ENCODE results near the gene ZNF83. TPM values are rescaled to one million over a fixed set of nuclear protein-coding genes. Genes with fewer than 3 reads are reported as not detected.

The ZNF83 gene
- total and polyA plus RNA-seq, 2 donors (not counting 1 experiment from before 2014, with no cell fraction given) = 92.3 to 95.8 TPM

DNA sequence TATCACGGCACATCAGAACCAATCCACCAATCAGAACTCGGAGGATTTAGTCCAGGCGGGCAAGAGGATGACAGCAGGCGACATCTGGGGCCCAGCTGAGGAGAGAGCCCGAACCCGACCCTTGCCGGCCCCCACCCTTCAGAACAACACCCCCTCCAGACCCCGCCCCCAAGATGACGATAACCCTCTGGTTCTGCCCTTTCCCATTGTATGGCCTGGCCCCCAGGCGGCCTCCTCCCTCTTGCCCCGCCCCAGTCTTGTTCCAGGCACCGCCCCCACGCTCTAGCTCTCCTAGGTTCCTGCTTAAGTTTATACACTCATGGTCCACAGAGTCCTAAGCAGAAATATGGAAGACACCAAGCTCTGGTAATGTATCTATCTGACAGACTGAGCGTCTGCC lies 2.8 kb upstream of the ZNF83 start:
- POLR2A ChIA-PET = no interaction called here
- ATAC-seq (ENCODE audit: low read depth) = no peak
- H3K4me3 Mint-ChIP-seq = no peak overlapping the region

DNA sequence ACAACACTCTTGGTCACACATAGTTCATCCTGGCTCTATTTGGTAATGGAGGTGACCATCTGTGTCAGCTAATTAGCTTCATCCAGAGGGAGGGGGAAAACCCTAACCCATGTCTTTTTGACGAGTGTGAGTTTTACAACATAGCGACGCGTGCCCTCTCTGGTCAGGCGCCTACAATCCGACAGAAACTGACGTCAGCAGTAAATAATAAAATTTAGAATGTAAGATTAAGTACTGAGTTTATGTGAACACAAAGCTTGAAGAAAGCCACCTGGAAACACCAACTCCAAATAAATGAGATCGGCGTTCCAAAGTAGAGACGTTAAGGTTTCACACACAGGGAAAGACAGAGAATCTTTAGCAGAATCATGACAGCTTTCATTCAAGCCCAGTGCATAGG lies 1.8 kb upstream of the ZNF83 start:
- Histone ChIP-seq H3K79me2 (ENCODE audit: control insufficient read depth, insufficient read depth, low read length) (peaks cover 31% of the 10 kb centered on the region), H3K36me3 (replicated peaks in 1 of 2; ENCODE audit: control extremely low read depth in 1 of 2, control insufficient read depth in 1 of 2, extremely low read depth in 1 of 2, insufficient read depth in 2 of 2, low read length in 1 of 2) (no peaks in the 10 kb centered on the region), H3K4me1 (ENCODE audit: control insufficient read depth in 2 of 2, insufficient read depth in 2 of 2, low read length in 2 of 2) (peaks cover 9 to 18% of the 10 kb centered on the region in 2 donors), H3K4me3 (ENCODE audit: control extremely low read depth in 1 of 5, extremely low read depth in 1 of 5, insufficient read depth in 1 of 5, low read depth in 2 of 5, low read length in 4 of 5) (no peak overlapping the region), H2AFZ (ENCODE audit: insufficient read depth, low read depth, low read length, poor library complexity, severe bottlenecking) (no peak overlapping the region), H4K20me1 (ENCODE audit: control insufficient read depth, insufficient read depth, low read length, poor library complexity, severe bottlenecking) (no peaks in the 10 kb centered on the region), H3K27me3 (replicated peaks in 1 of 4; ENCODE audit: control extremely low read depth in 1 of 4, control insufficient read depth in 3 of 4, insufficient read depth in 4 of 4, low read length in 3 of 4) (no peaks in the 10 kb centered on the region), H3K9me3 (ENCODE audit: control extremely low read depth in 1 of 3, control insufficient read depth in 2 of 3, insufficient read depth in 1 of 3, low read length in 2 of 3) (peaks cover 0 to 29% (median 0%) of the 10 kb centered on the region in 3 donors), H3K4me2 (replicated peaks; ENCODE audit: low read depth, low read length, poor library complexity, severe bottlenecking) (no peak overlapping the region), H3K9ac (ENCODE audit: low read length) (no peak overlapping the region), H3K27ac (ENCODE audit: low read length in 2 of 2) (no peak overlapping the region)
- Mint-ChIP-seq H3K4me1 (peaks cover 17% of the 10 kb centered on the region), H3K27me3 (no peaks in the 10 kb centered on the region), H3K27ac (no peak overlapping the region), H3K9me3 (ENCODE audit: insufficient read depth) (peaks cover 5% of the 10 kb centered on the region), H3K4me3 (no peak overlapping the region)
- DNase-seq (no peak), ATAC-seq (ENCODE audit: low read depth) (no peak)
- 100% methylated on average over 3 of the region's 10 CpGs for WGBS (ENCODE audit: insufficient coverage)
- no peak for TF ChIP-seq EZH2 (IDR thresholded peaks at IDR 0.05; ENCODE audit: borderline replicate concordance, insufficient read depth, low read depth, low read length, poor library complexity, severe bottlenecking)
- TF ChIP-seq, protein P1, sequence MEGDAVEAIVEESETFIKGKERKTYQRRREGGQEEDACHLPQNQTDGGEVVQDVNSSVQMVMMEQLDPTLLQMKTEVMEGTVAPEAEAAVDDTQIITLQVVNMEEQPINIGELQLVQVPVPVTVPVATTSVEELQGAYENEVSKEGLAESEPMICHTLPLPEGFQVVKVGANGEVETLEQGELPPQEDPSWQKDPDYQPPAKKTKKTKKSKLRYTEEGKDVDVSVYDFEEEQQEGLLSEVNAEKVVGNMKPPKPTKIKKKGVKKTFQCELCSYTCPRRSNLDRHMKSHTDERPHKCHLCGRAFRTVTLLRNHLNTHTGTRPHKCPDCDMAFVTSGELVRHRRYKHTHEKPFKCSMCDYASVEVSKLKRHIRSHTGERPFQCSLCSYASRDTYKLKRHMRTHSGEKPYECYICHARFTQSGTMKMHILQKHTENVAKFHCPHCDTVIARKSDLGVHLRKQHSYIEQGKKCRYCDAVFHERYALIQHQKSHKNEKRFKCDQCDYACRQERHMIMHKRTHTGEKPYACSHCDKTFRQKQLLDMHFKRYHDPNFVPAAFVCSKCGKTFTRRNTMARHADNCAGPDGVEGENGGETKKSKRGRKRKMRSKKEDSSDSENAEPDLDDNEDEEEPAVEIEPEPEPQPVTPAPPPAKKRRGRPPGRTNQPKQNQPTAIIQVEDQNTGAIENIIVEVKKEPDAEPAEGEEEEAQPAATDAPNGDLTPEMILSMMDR (IDR thresholded peaks at IDR 0.05) = no peak
- intact Hi-C loops (cut with micrococcal nuclease) = loop anchor here (2.0 to 5.0 kb wide), 4 partner anchors 51 to 735 kb away; partner anchors contain the start of genes ZNF480 and ZNF649
- ChIA-PET CTCF (no interaction called here), POLR2A (no interaction called here)

More for the DNA sequence above, 2.8 kb upstream of the ZNF83 start:
- CTCF ChIA-PET = no interaction called here
- Histone ChIP-seq H4K20me1 (ENCODE audit: control insufficient read depth, insufficient read depth, low read length, poor library complexity, severe bottlenecking) (no peaks in the 10 kb centered on the region), H3K4me3 (ENCODE audit: control extremely low read depth in 1 of 5, extremely low read depth in 1 of 5, insufficient read depth in 1 of 5, low read depth in 2 of 5, low read length in 4 of 5) (no peak overlapping the region), H3K9me3 (ENCODE audit: control extremely low read depth in 1 of 3, control insufficient read depth in 2 of 3, insufficient read depth in 1 of 3, low read length in 2 of 3) (peaks cover 0 to 36% (median 0%) of the 10 kb centered on the region in 3 donors), H3K4me2 (replicated peaks; ENCODE audit: low read depth, low read length, poor library complexity, severe bottlenecking) (no peak overlapping the region), H3K27ac (ENCODE audit: low read length in 2 of 2) (no peak overlapping the region), H3K36me3 (replicated peaks in 1 of 2; ENCODE audit: control extremely low read depth in 1 of 2, control insufficient read depth in 1 of 2, extremely low read depth in 1 of 2, insufficient read depth in 2 of 2, low read length in 1 of 2) (no peaks in the 10 kb centered on the region), H3K9ac (ENCODE audit: low read length) (no peak overlapping the region), H2AFZ (ENCODE audit: insufficient read depth, low read depth, low read length, poor library complexity, severe bottlenecking) (no peak overlapping the region), H3K79me2 (ENCODE audit: control insufficient read depth, insufficient read depth, low read length) (peaks cover 22% of the 10 kb centered on the region), H3K27me3 (replicated peaks in 1 of 4; ENCODE audit: control extremely low read depth in 1 of 4, control insufficient read depth in 3 of 4, insufficient read depth in 4 of 4, low read length in 3 of 4) (no peaks in the 10 kb centered on the region), H3K4me1 (ENCODE audit: control insufficient read depth in 2 of 2, insufficient read depth in 2 of 2, low read length in 2 of 2) (peaks cover 9 to 18% of the 10 kb centered on the region in 2 donors)
- no peak for DNase-seq
- H3K27me3 Mint-ChIP-seq = no peaks in the 10 kb centered on the region
- no peak overlapping the region for H3K27ac Mint-ChIP-seq
- intact Hi-C loops (cut with micrococcal nuclease) = no loop called here
- TF ChIP-seq, protein P1 (IDR thresholded peaks at IDR 0.05) = no peak
- TF ChIP-seq EZH2 (IDR thresholded peaks at IDR 0.05; ENCODE audit: borderline replicate concordance, insufficient read depth, low read depth, low read length, poor library complexity, severe bottlenecking) = no peak
- H3K9me3 Mint-ChIP-seq (ENCODE audit: insufficient read depth) = peaks cover 5% of the 10 kb centered on the region
- peaks cover 17% of the 10 kb centered on the region for H3K4me1 Mint-ChIP-seq
- 98% methylated on average over 8 of the region's 14 CpGs for WGBS (ENCODE audit: insufficient coverage)
